OCI-LY1 (cell line): ENCODE results near the gene PTPRN2.

Source experiments
- CTCF ChIP-seq: fragments of 200-600 bp; sonication (generic), shearing (Covaris generic); IDR thresholded peaks from 2 replicates; pipeline ENCODE4 v1.5.1; 2017; ENCODE audit warnings: mild to moderate bottlenecking, antibody characterized with exemption, low read length, moderate library complexity, mixed read lengths
- EZH2 ChIP-seq: fragments of 200-600 bp; sonication (generic), shearing (Covaris generic); IDR thresholded peaks from 2 replicates; pipeline ENCODE4 v1.8.0; 2017; ENCODE audit warnings: borderline replicate concordance, mixed run types, mild to moderate bottlenecking, antibody characterized with exemption, low read length, moderate library complexity, mixed read lengths

- TF ChIP-seq CTCF: no peak
- TF ChIP-seq EZH2: no peak
Observed at GRCh38 chr7:158050978-158051651, 536.5 kb downstream of the PTPRN2 start.
